ENCODE measurements around the gene SLC25A43.
"Not testable (repeated sequence)": the region's sequence is repeated elsewhere in the genome, so short reads cannot be mapped to it uniquely, and the experiment has no call there.

Gene SLC25A43

GRCh38 chrX:119429471-119429870, 30.3 kb downstream of the SLC25A43 start:
- no peaks in the 10 kb centered on the region for H3K9me3 ChIP-seq (ENCODE audit: low read depth, low read length)
- no peak overlapping the region for H3K27ac ChIP-seq
- no peak overlapping the region for H3K4me3 ChIP-seq
- H3K36me3 ChIP-seq (ENCODE audit: insufficient read depth, low read length), result no peaks in the 10 kb centered on the region
- no peak for DNase-seq (ENCODE audit: low read depth, low spot score)
- no peak overlapping the region for H3K9ac ChIP-seq (ENCODE audit: insufficient read length)
- TF ChIP-seq FOXP2 (optimal IDR thresholded peaks at IDR 0.05; ENCODE audit: control extremely low read depth, extremely low read length, insufficient read depth), result no peak
- no peak for TF ChIP-seq POLR2AphosphoS5 (IDR thresholded peaks at IDR 0.05; ENCODE audit: borderline replicate concordance, low read depth, low read length)
- no peak for TF ChIP-seq EZH2 (IDR thresholded peaks at IDR 0.05)

- not testable (repeated sequence) for H3K4me3 ChIP-seq; H3K27ac ChIP-seq; H3K9ac ChIP-seq (ENCODE audit: insufficient read length)
Observed at GRCh38 chrX:119441295-119441694, 42.2 kb downstream of the SLC25A43 start.

GRCh38 chrX:119442286-119442685, 43.1 kb downstream of the SLC25A43 start:
- Histone ChIP-seq H3K4me3 (no peak overlapping the region), H3K9ac (ENCODE audit: insufficient read length) (no peak overlapping the region), H3K36me3 (ENCODE audit: insufficient read depth, low read length) (no peaks in the 10 kb centered on the region), H3K9me3 (ENCODE audit: low read depth, low read length) (no peaks in the 10 kb centered on the region), H3K27ac (no peak overlapping the region)
- DNase-seq (ENCODE audit: low read depth, low spot score), result no peak
- TF ChIP-seq FOXP2 (optimal IDR thresholded peaks at IDR 0.05; ENCODE audit: control extremely low read depth, extremely low read length, insufficient read depth), result no peak
- TF ChIP-seq POLR2AphosphoS5 (IDR thresholded peaks at IDR 0.05; ENCODE audit: borderline replicate concordance, low read depth, low read length), result no peak
- no peak for TF ChIP-seq EZH2 (IDR thresholded peaks at IDR 0.05)

More at GRCh38 chrX:119441295-119441694, 42.2 kb downstream of the SLC25A43 start:
- DNase-seq (ENCODE audit: low read depth, low spot score); H3K36me3 ChIP-seq (ENCODE audit: insufficient read depth, low read length); H3K9me3 ChIP-seq (ENCODE audit: low read depth, low read length): not testable (repeated sequence)

GRCh38 chrX:119453202-119453601, 54.1 kb downstream of the SLC25A43 start:
- TF ChIP-seq POLR2AphosphoS5 (IDR thresholded peaks at IDR 0.05; ENCODE audit: borderline replicate concordance, low read depth, low read length) (no peak), FOXP2 (optimal IDR thresholded peaks at IDR 0.05; ENCODE audit: control extremely low read depth, extremely low read length, insufficient read depth) (no peak), EZH2 (IDR thresholded peaks at IDR 0.05) (no peak)

GRCh38 chrX:119455264-119455663, 56.1 kb downstream of the SLC25A43 start:
- no peak for TF ChIP-seq EZH2 (IDR thresholded peaks at IDR 0.05)
- TF ChIP-seq FOXP2 (optimal IDR thresholded peaks at IDR 0.05; ENCODE audit: control extremely low read depth, extremely low read length, insufficient read depth), result no peak
- no peak for TF ChIP-seq POLR2AphosphoS5 (IDR thresholded peaks at IDR 0.05; ENCODE audit: borderline replicate concordance, low read depth, low read length)
- H3K4me3 ChIP-seq, result no peak overlapping the region
- no peak overlapping the region for H3K27ac ChIP-seq
- DNase-seq (ENCODE audit: low read depth, low spot score), result no peak
- H3K9me3 ChIP-seq (ENCODE audit: low read depth, low read length), result no peaks in the 10 kb centered on the region
- H3K36me3 ChIP-seq (ENCODE audit: insufficient read depth, low read length), result no peaks in the 10 kb centered on the region
- H3K9ac ChIP-seq (ENCODE audit: insufficient read length), result no peak overlapping the region

More at GRCh38 chrX:119453202-119453601, 54.1 kb downstream of the SLC25A43 start:
- H3K4me3 ChIP-seq, result no peak overlapping the region
- H3K27ac ChIP-seq, result no peak overlapping the region
- no peaks in the 10 kb centered on the region for H3K36me3 ChIP-seq (ENCODE audit: insufficient read depth, low read length)
- DNase-seq (ENCODE audit: low read depth, low spot score), result no peak
- H3K9ac ChIP-seq (ENCODE audit: insufficient read length), result no peak overlapping the region
- no peaks in the 10 kb centered on the region for H3K9me3 ChIP-seq (ENCODE audit: low read depth, low read length)

- Histone ChIP-seq H3K27ac (no peak overlapping the region), H3K4me3 (no peak overlapping the region), H3K9ac (ENCODE audit: insufficient read length) (no peak overlapping the region), H3K9me3 (ENCODE audit: low read depth, low read length) (no peaks in the 10 kb centered on the region), H3K36me3 (ENCODE audit: insufficient read depth, low read length) (no peaks in the 10 kb centered on the region)
- no peak for DNase-seq (ENCODE audit: low read depth, low spot score)
- TF ChIP-seq FOXP2 (optimal IDR thresholded peaks at IDR 0.05; ENCODE audit: control extremely low read depth, extremely low read length, insufficient read depth), result no peak
- TF ChIP-seq EZH2 (IDR thresholded peaks at IDR 0.05), result no peak
- TF ChIP-seq POLR2AphosphoS5 (IDR thresholded peaks at IDR 0.05; ENCODE audit: borderline replicate concordance, low read depth, low read length), result no peak
Observed at GRCh38 chrX:119459181-119459580, 60.0 kb downstream of the SLC25A43 start.

GRCh38 chrX:119465555-119465954, 66.4 kb downstream of the SLC25A43 start:
- Histone ChIP-seq H3K9me3 (ENCODE audit: low read depth, low read length) (no peaks in the 10 kb centered on the region), H3K9ac (ENCODE audit: insufficient read length) (no peak overlapping the region), H3K4me3 (no peak overlapping the region), H3K27ac (no peak overlapping the region), H3K36me3 (ENCODE audit: insufficient read depth, low read length) (peaks cover 13% of the 10 kb centered on the region)
- TF ChIP-seq POLR2AphosphoS5 (IDR thresholded peaks at IDR 0.05; ENCODE audit: borderline replicate concordance, low read depth, low read length) (no peak), EZH2 (IDR thresholded peaks at IDR 0.05) (no peak), FOXP2 (optimal IDR thresholded peaks at IDR 0.05; ENCODE audit: control extremely low read depth, extremely low read length, insufficient read depth) (no peak)
- DNase-seq (ENCODE audit: low read depth, low spot score), result no peak

GRCh38 chrX:119466970-119467369, 67.8 kb downstream of the SLC25A43 start:
- Histone ChIP-seq H3K4me3 (no peak overlapping the region), H3K27ac (no peak overlapping the region), H3K9ac (ENCODE audit: insufficient read length) (no peak overlapping the region), H3K9me3 (ENCODE audit: low read depth, low read length) (no peaks in the 10 kb centered on the region), H3K36me3 (ENCODE audit: insufficient read depth, low read length) (peaks cover 21% of the 10 kb centered on the region)
- no peak for DNase-seq (ENCODE audit: low read depth, low spot score)
- TF ChIP-seq POLR2AphosphoS5 (IDR thresholded peaks at IDR 0.05; ENCODE audit: borderline replicate concordance, low read depth, low read length) (no peak), FOXP2 (optimal IDR thresholded peaks at IDR 0.05; ENCODE audit: control extremely low read depth, extremely low read length, insufficient read depth) (no peak), EZH2 (IDR thresholded peaks at IDR 0.05) (no peak)

GRCh38 chrX:119467433-119467832, 68.3 kb downstream of the SLC25A43 start:
- TF ChIP-seq FOXP2 (optimal IDR thresholded peaks at IDR 0.05; ENCODE audit: control extremely low read depth, extremely low read length, insufficient read depth) (no peak), POLR2AphosphoS5 (IDR thresholded peaks at IDR 0.05; ENCODE audit: borderline replicate concordance, low read depth, low read length) (no peak), EZH2 (IDR thresholded peaks at IDR 0.05) (no peak)
- Histone ChIP-seq H3K4me3 (peak overlapping the region; percentile 88; the same call in 1 of the 2 replicates), H3K27ac (no peak overlapping the region), H3K9ac (ENCODE audit: insufficient read length) (no peak overlapping the region), H3K36me3 (ENCODE audit: insufficient read depth, low read length) (peaks cover 21% of the 10 kb centered on the region), H3K9me3 (ENCODE audit: low read depth, low read length) (no peaks in the 10 kb centered on the region)
- no peak for DNase-seq (ENCODE audit: low read depth, low spot score)
